GM12878 (cell line): Measurements from ENCODE around the gene LINC00237.

ENCODE experiments used
- ATF2 ChIP-seq: IDR thresholded peaks from 2 replicates; pipeline ENCODE4 v1.6.1; 2012; ENCODE audit warnings: low read length, inconsistent platforms
- SPI1 ChIP-seq: IDR thresholded peaks from 2 replicates; pipeline ENCODE4 v1.6.1; 2011; ENCODE audit warnings: low read depth, mild to moderate bottlenecking, low read length, moderate library complexity, borderline replicate concordance; ENCODE audit not compliant: insufficient read depth

- TF ChIP-seq ATF2, result no peak
- TF ChIP-seq SPI1, result peak; percentile 70; the same call in 1 of the 2 replicates
Measured at GRCh38 chr20:21136015-21136732, 30.0 kb upstream of the LINC00237 start.
